ENCODE data around the gene MYO1E. TPM values are rescaled to one million over a fixed set of nuclear protein-coding genes. Genes with fewer than 3 reads are reported as not detected.

MYO1E gene
- total RNA-seq, 1 donor, result 336 TPM

- TF ChIP-seq, protein P1, sequence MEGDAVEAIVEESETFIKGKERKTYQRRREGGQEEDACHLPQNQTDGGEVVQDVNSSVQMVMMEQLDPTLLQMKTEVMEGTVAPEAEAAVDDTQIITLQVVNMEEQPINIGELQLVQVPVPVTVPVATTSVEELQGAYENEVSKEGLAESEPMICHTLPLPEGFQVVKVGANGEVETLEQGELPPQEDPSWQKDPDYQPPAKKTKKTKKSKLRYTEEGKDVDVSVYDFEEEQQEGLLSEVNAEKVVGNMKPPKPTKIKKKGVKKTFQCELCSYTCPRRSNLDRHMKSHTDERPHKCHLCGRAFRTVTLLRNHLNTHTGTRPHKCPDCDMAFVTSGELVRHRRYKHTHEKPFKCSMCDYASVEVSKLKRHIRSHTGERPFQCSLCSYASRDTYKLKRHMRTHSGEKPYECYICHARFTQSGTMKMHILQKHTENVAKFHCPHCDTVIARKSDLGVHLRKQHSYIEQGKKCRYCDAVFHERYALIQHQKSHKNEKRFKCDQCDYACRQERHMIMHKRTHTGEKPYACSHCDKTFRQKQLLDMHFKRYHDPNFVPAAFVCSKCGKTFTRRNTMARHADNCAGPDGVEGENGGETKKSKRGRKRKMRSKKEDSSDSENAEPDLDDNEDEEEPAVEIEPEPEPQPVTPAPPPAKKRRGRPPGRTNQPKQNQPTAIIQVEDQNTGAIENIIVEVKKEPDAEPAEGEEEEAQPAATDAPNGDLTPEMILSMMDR (IDR thresholded peaks at IDR 0.05; ENCODE audit: extremely low read depth, low read depth, low read length), result no peak
- no peak within 1 kb of the TSS for H3K27ac ChIP-seq (ENCODE audit: low read depth, low read length)
Measured at GRCh38 chr15:59206623-59207183, 166.0 kb downstream of the MYO1E start, which contains the start of gene LDHAL6B. LDHAL6B (plus strand) TSS chr15:59206843; CDS start chr15:59206941, 98 bp downstream.

DNA sequence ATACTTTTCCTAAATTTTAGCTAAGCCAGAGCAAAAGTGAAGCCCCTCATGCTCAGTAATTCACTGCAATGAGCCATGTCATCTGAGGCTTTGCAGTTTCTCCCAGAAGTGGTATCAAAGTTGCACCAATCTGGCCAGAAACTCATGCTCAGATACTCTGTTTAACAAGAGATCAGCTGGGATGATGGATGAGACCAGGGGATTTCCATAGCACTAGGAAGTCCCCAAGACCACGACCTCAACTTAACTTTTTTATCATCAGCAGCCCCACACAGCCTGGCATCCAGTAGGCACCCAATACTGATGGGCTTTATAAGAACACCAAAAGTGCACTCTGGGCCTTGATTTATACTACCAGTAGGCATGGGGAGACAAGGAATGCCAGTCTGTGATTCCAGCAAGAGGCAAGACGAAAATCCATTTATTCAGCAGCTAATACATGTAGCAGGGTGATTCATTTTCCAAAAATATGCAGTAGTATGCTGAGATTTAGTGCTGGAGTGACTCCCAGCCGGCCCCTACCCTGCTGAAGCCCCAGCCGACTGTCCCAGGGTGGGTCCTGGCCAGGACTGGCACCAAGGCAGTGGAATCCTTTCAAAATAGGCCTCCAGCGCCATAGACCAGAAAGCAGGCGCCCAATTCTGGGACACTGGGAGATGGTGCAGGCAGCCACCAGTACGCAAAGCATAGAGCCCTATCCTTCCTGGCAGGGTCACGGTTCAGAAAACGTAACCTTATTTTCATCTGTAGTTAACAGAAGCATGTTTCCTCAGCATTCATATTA is 166.6 kb downstream of the MYO1E start:
- no peaks in the 10 kb centered on the region for H3K4me1 ChIP-seq (ENCODE audit: insufficient read depth, low read length)
- no peak overlapping the region for H3K27ac ChIP-seq (ENCODE audit: low read depth, low read length)
- H4K20me1 ChIP-seq (ENCODE audit: insufficient read depth, low read length), result no peaks in the 10 kb centered on the region
- H3K9me3 ChIP-seq (ENCODE audit: low read depth, low read length), result no peaks in the 10 kb centered on the region
- no peaks in the 10 kb centered on the region for H3K79me2 ChIP-seq (ENCODE audit: insufficient read depth, low read length)
- no peak overlapping the region for H3K4me3 ChIP-seq (ENCODE audit: insufficient read depth, low read length)
- H2AFZ ChIP-seq (ENCODE audit: low read length), result no peak overlapping the region
- H3K4me2 ChIP-seq (ENCODE audit: insufficient read depth, low read length), result no peak overlapping the region
- TF ChIP-seq, protein P1 (IDR thresholded peaks at IDR 0.05; ENCODE audit: extremely low read depth, low read depth, low read length), result no peak
- no peaks in the 10 kb centered on the region for H3K27me3 ChIP-seq (ENCODE audit: insufficient read depth, low read length)
- peaks cover 84% of the 10 kb centered on the region for H3K36me3 ChIP-seq (ENCODE audit: insufficient read depth, low read length)
- DNase-seq (ENCODE audit: insufficient read length, low spot score, missing footprints), result no peak

More at GRCh38 chr15:59206623-59207183, 166.0 kb downstream of the MYO1E start, which contains the start of gene LDHAL6B:
- Histone ChIP-seq H3K36me3 (ENCODE audit: insufficient read depth, low read length) (peaks cover 82% of the 10 kb centered on the region), H2AFZ (ENCODE audit: low read length) (no peak within 1 kb of the TSS), H3K4me1 (ENCODE audit: insufficient read depth, low read length) (no peaks in the 10 kb centered on the region), H3K9me3 (ENCODE audit: low read depth, low read length) (no peaks in the 10 kb centered on the region), H3K79me2 (ENCODE audit: insufficient read depth, low read length) (no peaks in the 10 kb centered on the region), H3K4me3 (ENCODE audit: insufficient read depth, low read length) (no peak within 1 kb of the TSS), H3K4me2 (ENCODE audit: insufficient read depth, low read length) (no peak within 1 kb of the TSS), H3K27me3 (ENCODE audit: insufficient read depth, low read length) (no peaks in the 10 kb centered on the region), H4K20me1 (ENCODE audit: insufficient read depth, low read length) (no peaks in the 10 kb centered on the region)
- no peak for DNase-seq (ENCODE audit: insufficient read length, low spot score, missing footprints)

GRCh38 chr15:59203657-59204056 is 169.0 kb downstream of the MYO1E start:
- no peaks in the 10 kb centered on the region for H3K27me3 ChIP-seq (ENCODE audit: insufficient read depth, low read length)
- peaks cover 11% of the 10 kb centered on the region for H3K4me1 ChIP-seq (ENCODE audit: insufficient read depth, low read length)
- no peak overlapping the region for H3K4me3 ChIP-seq (ENCODE audit: insufficient read depth, low read length)
- TF ChIP-seq, protein P1 (IDR thresholded peaks at IDR 0.05; ENCODE audit: extremely low read depth, low read depth, low read length), result no peak
- DNase-seq (ENCODE audit: insufficient read length, low spot score, missing footprints), result no peak
- no peaks in the 10 kb centered on the region for H4K20me1 ChIP-seq (ENCODE audit: insufficient read depth, low read length)
- peaks cover 93% of the 10 kb centered on the region for H3K36me3 ChIP-seq (ENCODE audit: insufficient read depth, low read length)
- H3K79me2 ChIP-seq (ENCODE audit: insufficient read depth, low read length), result no peaks in the 10 kb centered on the region
- H3K9me3 ChIP-seq (ENCODE audit: low read depth, low read length), result no peaks in the 10 kb centered on the region
- H3K27ac ChIP-seq (ENCODE audit: low read depth, low read length), result no peak overlapping the region
- H2AFZ ChIP-seq (ENCODE audit: low read length), result no peak overlapping the region
- H3K4me2 ChIP-seq (ENCODE audit: insufficient read depth, low read length), result no peak overlapping the region

GRCh38 chr15:59203008-59203407 is 169.7 kb downstream of the MYO1E start:
- Histone ChIP-seq H3K36me3 (ENCODE audit: insufficient read depth, low read length) (peaks cover 92% of the 10 kb centered on the region), H3K4me2 (ENCODE audit: insufficient read depth, low read length) (no peak overlapping the region), H3K4me3 (ENCODE audit: insufficient read depth, low read length) (no peak overlapping the region), H3K27me3 (ENCODE audit: insufficient read depth, low read length) (no peaks in the 10 kb centered on the region), H3K4me1 (ENCODE audit: insufficient read depth, low read length) (peaks cover 11% of the 10 kb centered on the region), H3K27ac (ENCODE audit: low read depth, low read length) (no peak overlapping the region), H2AFZ (ENCODE audit: low read length) (no peak overlapping the region), H3K79me2 (ENCODE audit: insufficient read depth, low read length) (no peaks in the 10 kb centered on the region), H3K9me3 (ENCODE audit: low read depth, low read length) (no peaks in the 10 kb centered on the region), H4K20me1 (ENCODE audit: insufficient read depth, low read length) (no peaks in the 10 kb centered on the region)
- TF ChIP-seq, protein P1 (IDR thresholded peaks at IDR 0.05; ENCODE audit: extremely low read depth, low read depth, low read length), result no peak
- DNase-seq (ENCODE audit: insufficient read length, low spot score, missing footprints), result no peak

All from osteoblast (primary cell).